IMR-90 (cell line): ENCODE results near the gene MRPS18A. TPM values are rescaled to one million over a fixed set of nuclear protein-coding genes. Genes with fewer than 3 reads are reported as not detected.

Source experiments
- ATAC-seq: fragments of 200-7000 bp; cut with Tn5 transposase; 2 replicates; pipeline ENCODE4 v1.9.1; 2020; ENCODE audit warnings: low read depth, mild to moderate bottlenecking, moderate library complexity
- Bru-seq: library from RNA; stranded (reverse); fragments of 400-500 nt; gene quantifications from one replicate; lab custom pipeline; 2021; lab: Mats Ljungman, UMichigan
- BruChase-seq, 2 experiments: library from RNA; stranded (reverse); fragments of 400-500 nt; gene quantifications; one replicate each; lab custom pipeline; 2021; lab: Mats Ljungman, UMichigan
- BruUV-seq: library from RNA; stranded (reverse); fragments of 400-500 nt; replicated peaks from 2 replicates; lab custom pipeline; 2021; lab: Mats Ljungman, UMichigan
- CTCF ChIA-PET: fragments of 300-600 bp; formaldehyde crosslinking; extraction: SDS; loops from one replicate; lab custom pipeline; 2021; ENCODE audit warnings: antibody characterized with exemption; lab: Yijun Ruan, JAX
- POLR2A ChIA-PET: fragments of 300-600 bp; sonication (Branson Sonifier 250); formaldehyde crosslinking; loops from one replicate; lab custom pipeline; 2022; ENCODE audit warnings: antibody characterized with exemption; ENCODE audit not compliant: unreplicated experiment; lab: Charles Lee
- DNase-seq: peaks from one replicate; pipeline ENCODE4 v3.0.0; 2013
- H2AFZ ChIP-seq: replicated peaks from 2 replicates; pipeline ENCODE3; 2013; ENCODE audit warnings: low read length, mild to moderate bottlenecking; ENCODE audit not compliant: poor library complexity
- H2AK5ac ChIP-seq: 2 replicates; pipeline ENCODE4 v1.6.1; 2013; ENCODE audit warnings: low read depth, low read length, inconsistent platforms
- H2AK9ac ChIP-seq: replicated peaks from 2 replicates; pipeline ENCODE3; 2013; ENCODE audit warnings: mild to moderate bottlenecking, low read depth, low read length, moderate library complexity; ENCODE audit not compliant: poor library complexity
- H2BK120ac ChIP-seq: 2 replicates; pipeline ENCODE4 v1.6.1; 2013; ENCODE audit warnings: low read depth, low read length, inconsistent platforms
- H2BK15ac ChIP-seq: 3 replicates; pipeline ENCODE4 v1.6.1; 2013; ENCODE audit warnings: low read depth, low read length, inconsistent platforms
- H2BK20ac ChIP-seq: 2 replicates; pipeline ENCODE4 v1.6.1; 2013; ENCODE audit warnings: low read depth, mild to moderate bottlenecking, inconsistent platforms, low read length, moderate library complexity
- H2BK5ac ChIP-seq: 2 replicates; pipeline ENCODE4 v1.6.1; 2013; ENCODE audit warnings: mild to moderate bottlenecking, low read depth, low read length, inconsistent platforms; ENCODE audit not compliant: poor library complexity, severe bottlenecking
- H3K14ac ChIP-seq: replicated peaks from 2 replicates; pipeline ENCODE4 v1.6.1; 2013; ENCODE audit warnings: low read depth, low read length, inconsistent platforms
- H3K18ac ChIP-seq: 2 replicates; pipeline ENCODE4 v1.6.1; 2013; ENCODE audit warnings: low read depth, low read length, control low read depth
- H3K23ac ChIP-seq: 2 replicates; pipeline ENCODE4 v1.6.1; 2013; ENCODE audit warnings: low read depth, low read length, inconsistent platforms
- H3K27ac ChIP-seq: 2 replicates; pipeline ENCODE4 v1.5.1; 2013; ENCODE audit warnings: mild to moderate bottlenecking, control low read depth, low read length; ENCODE audit not compliant: insufficient read depth
- H3K27me3 ChIP-seq: 2 replicates; pipeline ENCODE4 v1.6.1; 2013; ENCODE audit warnings: low read length; ENCODE audit not compliant: control insufficient read depth, insufficient read depth
- H3K36me3 ChIP-seq: 2 replicates; pipeline ENCODE4 v1.6.1; 2013; ENCODE audit warnings: low read length, mixed read lengths; ENCODE audit not compliant: control insufficient read depth, insufficient read depth
- H3K4ac ChIP-seq: 2 replicates; pipeline ENCODE4 v1.6.1; 2013; ENCODE audit warnings: low read depth, low read length, inconsistent platforms
- H3K4me1 ChIP-seq: 2 replicates; pipeline ENCODE4 v1.6.1; 2013; ENCODE audit warnings: low read length, mixed read lengths; ENCODE audit not compliant: control insufficient read depth, insufficient read depth
- H3K4me2 ChIP-seq: 2 replicates; pipeline ENCODE4 v1.6.1; 2013; ENCODE audit warnings: low read depth, mild to moderate bottlenecking, control low read depth, low read length, moderate library complexity
- H3K4me3 ChIP-seq: 2 replicates; pipeline ENCODE4 v1.5.1; 2013; ENCODE audit warnings: low read depth, mild to moderate bottlenecking, control low read depth, low read length, moderate library complexity; ENCODE audit not compliant: insufficient read depth
- H3K56ac ChIP-seq: 2 replicates; pipeline ENCODE4 v1.6.1; 2013; ENCODE audit warnings: low read length, inconsistent platforms; ENCODE audit not compliant: insufficient read depth; ENCODE audit errors: extremely low read depth
- H3K79me1 ChIP-seq, 2 experiments: 2 replicates each; pipeline ENCODE4 v1.6.1; 2013; ENCODE audit warnings: low read length in 2 of 2, inconsistent platforms in 1 of 2, low read depth in 1 of 2
- H3K9ac ChIP-seq: 2 replicates; pipeline ENCODE4 v1.6.1; 2013; ENCODE audit warnings: low read depth, low read length, control low read depth
- H3K9me1 ChIP-seq: 2 replicates; pipeline ENCODE4 v1.6.1; 2013; ENCODE audit warnings: low read length, inconsistent platforms; ENCODE audit not compliant: insufficient read depth
- H3K9me3 ChIP-seq: 2 replicates; pipeline ENCODE4 v1.6.1; 2013; ENCODE audit warnings: low read length; ENCODE audit not compliant: control insufficient read depth, insufficient read depth
- H4K20me1 ChIP-seq: 2 replicates; pipeline ENCODE4 v1.6.1; 2013; ENCODE audit warnings: low read length, inconsistent platforms; ENCODE audit not compliant: insufficient read depth
- H4K5ac ChIP-seq: 2 replicates; pipeline ENCODE4 v1.6.1; 2013; ENCODE audit warnings: mild to moderate bottlenecking, low read depth, low read length, control low read depth
- H4K8ac ChIP-seq, 2 experiments: 2 replicates each; pipeline ENCODE4 v1.6.1; 2013; ENCODE audit warnings: low read depth in 2 of 2, low read length in 2 of 2, control low read depth in 1 of 2, inconsistent platforms in 1 of 2
- H4K91ac ChIP-seq: 2 replicates; pipeline ENCODE4 v1.6.1; 2013; ENCODE audit warnings: low read depth, low read length, inconsistent platforms; ENCODE audit not compliant: insufficient read depth
- CHD1 ChIP-seq: IDR thresholded peaks from 2 replicates; pipeline ENCODE4 v1.6.1; 2012; ENCODE audit warnings: low read depth, low read length, improper control_type of control experiment
- FOS ChIP-seq: fragments of 150-350 bp; IDR thresholded peaks from 2 replicates; pipeline ENCODE4 v1.6.1; 2016; ENCODE audit warnings: low read depth, low read length
- MAFK ChIP-seq: IDR thresholded peaks from 2 replicates; pipeline ENCODE4 v1.6.1; 2012; ENCODE audit warnings: low read depth, low read length, improper control_type of control experiment
- MAZ ChIP-seq: IDR thresholded peaks from 2 replicates; pipeline ENCODE4 v1.6.1; 2012; ENCODE audit warnings: low read depth, mild to moderate bottlenecking, low read length, improper control_type of control experiment, moderate library complexity, borderline replicate concordance
- POLR2A ChIP-seq: IDR thresholded peaks from 2 replicates; pipeline ENCODE4 v1.6.1; 2012; ENCODE audit warnings: mild to moderate bottlenecking, low read depth, low read length
- WGBS, 2 experiments: methylation state at CpG; one replicate each; pipeline versions ENCODE4 v1.1.5 to v1.1.7; 2013; ENCODE audit warnings: missing lambda C conversion rate in 2 of 2; ENCODE audit not compliant: insufficient read length in 1 of 2; ENCODE audit errors: extremely low coverage in 2 of 2; 5-methylcytosine and 5-hydroxymethylcytosine counted together
- dilution Hi-C: fragments of 300-500 bp; cut with HindIII; formaldehyde crosslinking; loops from one replicate; pipeline ENCODE4 v1.14.3; 2018; ENCODE audit warnings: low sequenced_read_pairs; ENCODE audit not compliant: unreplicated experiment
- in situ Hi-C: fragments of 300-500 bp; cut with MboI; formaldehyde crosslinking; loops from 3 replicates; pipeline ENCODE4 v1.14.3; 2019; ENCODE audit warnings: low sequenced_read_pairs, inconsistent platforms, mixed read lengths
- intact Hi-C: fragments of 100-400 bp; cut with micrococcal nuclease; formaldehyde crosslinking; loops from 2 replicates; pipeline ENCODE4 v1.10.0; 2022
- long read RNA-seq: library from polyadenylated mRNA; unstranded; transcript quantifications from one replicate; pipeline ENCODE4 v2.0.0, GENCODE V29; 2021; ENCODE audit not compliant: unreplicated experiment
- polyA plus RNA-seq, 3 experiments: library from polyadenylated mRNA; depleted of rRNA; stranded (reverse); fragments of >200 nt; gene quantifications; 2 replicates each; pipeline ENCODE4 v1.2.3, GENCODE V29; 2012; ENCODE audit warnings: low replicate concordance in 1 of 3
- total RNA-seq: library from RNA; depleted of rRNA; stranded (reverse); fragments of >200 nt; gene quantifications from 2 replicates; pipeline ENCODE4 v1.2.3, GENCODE V29; 2012; rRNA removed

The MRPS18A gene
- total RNA-seq (43.0 and 47.0 TPM in 2 replicates), polyA plus RNA-seq (2012; rRNA removed) (56.6 and 56.8 TPM in 2 replicates), Bru-seq, nascent RNA (percentile 76 among the genes with signal in this experiment), BruChase-seq, experiment 1, labeled RNA remaining after a 6-hour chase (percentile 60 among the genes with signal in this experiment), BruChase-seq, experiment 2, labeled RNA remaining after a 2-hour chase (percentile 58 among the genes with signal in this experiment)
- polyA plus RNA-seq (2012; cell fraction: cytosol; rRNA removed): 53.5 and 60.4 TPM in 2 replicates
- 24.4 and 30.5 TPM in 2 replicates for polyA plus RNA-seq (2012; cell fraction: nucleus; rRNA removed; ENCODE audit: low replicate concordance)
- long read RNA-seq, transcript MRPS18A-202 (6 exons, 1,062 nt): major isoform, 7 of 17 reads
- long read RNA-seq, partial matches to known transcripts: 3 of 17 reads
- long read RNA-seq, other reads (novel, unspliced or antisense): 6 of 17 reads

- peak within 1 kb of the TSS; percentile 60 for H3K18ac ChIP-seq
- peak; percentile 80 for DNase-seq
- H3K9ac ChIP-seq: peak within 1 kb of the TSS; percentile 77
- H2AK9ac ChIP-seq: peak within 1 kb of the TSS; percentile 47
- H2BK20ac ChIP-seq: 0 out of 2 replicates have a peak within 1 kb of the TSS, but pooled peaks have one; percentile 11
- peaks cover 10% of the 10 kb centered on the region for H3K9me1 ChIP-seq
- H2BK120ac ChIP-seq: peak within 1 kb of the TSS; percentile 34
- H3K27ac ChIP-seq: peak within 1 kb of the TSS; percentile 75
- H4K8ac ChIP-seq: peak within 1 kb of the TSS; percentile 92 to 98
- in situ Hi-C loops (no loop called here), dilution Hi-C loops (no loop called here), intact Hi-C loops (loop anchor here (5.0 kb wide), 1 partner anchor 85 kb away; the partner anchor contains the start of gene VEGFA)
- peaks cover 2% of the 10 kb centered on the region; the same call in 1 of the 2 replicates for H3K4me1 ChIP-seq
- no CpG with 5 or more reads among the region's 43 CpGs for WGBS, 2 experiments
- peak; percentile 99 for ATAC-seq
- peak within 1 kb of the TSS; percentile 65 for H3K23ac ChIP-seq
- no TSS peak for BruUV-seq
- peak within 1 kb of the TSS; percentile 95 for H3K4ac ChIP-seq
- H3K14ac ChIP-seq: peak within 1 kb of the TSS; percentile 96
- H4K5ac ChIP-seq: peak within 1 kb of the TSS; percentile 99
- H3K4me2 ChIP-seq: peak within 1 kb of the TSS; percentile 80
- H3K4me3 ChIP-seq: peak within 1 kb of the TSS; percentile 82
- peak within 1 kb of the TSS; percentile 74 for H3K56ac ChIP-seq
- peak within 1 kb of the TSS; percentile 17; the same call in 2 of the 3 replicates for H2BK15ac ChIP-seq
- peak; percentile 33; the same call in 1 of the 2 replicates for TF ChIP-seq MAZ
- TF ChIP-seq POLR2A: peak; percentile 70
- TF ChIP-seq MAFK: no peak
- no peak for TF ChIP-seq CHD1
- peak; percentile 49; the same call in 1 of the 2 replicates for TF ChIP-seq FOS
- CTCF ChIA-PET: interaction anchor here (0.6 kb wide), 1 partner anchor 645 kb away, joined by 3 read pairs; no protein-coding TSS in a partner anchor
- no peaks in the 10 kb centered on the region for H3K9me3 ChIP-seq
- peaks cover 13% of the 10 kb centered on the region; the same call in 1 of the 2 replicates for H4K20me1 ChIP-seq
- H2AFZ ChIP-seq: peak within 1 kb of the TSS; percentile 89
- H2AK5ac ChIP-seq: peak within 1 kb of the TSS; percentile 50
- peaks cover 33 to 56% of the 10 kb centered on the region in 2 experiments; a peak in 3 of 4 replicates for H3K79me1 ChIP-seq
- H4K91ac ChIP-seq: peak within 1 kb of the TSS; percentile 89
- H2BK5ac ChIP-seq: peak within 1 kb of the TSS; percentile 19
- no peaks in the 10 kb centered on the region for H3K27me3 ChIP-seq
- H3K36me3 ChIP-seq: peaks cover 2% of the 10 kb centered on the region; the same call in 1 of the 2 replicates
- POLR2A ChIA-PET: no interaction called here
Observed at GRCh38 chr6:43687437-43688347, at the start of gene MRPS18A. TSS of gene MRPS18A (minus strand) at chr6:43687791. CDS start at chr6:43687779, 12 bp downstream.
